GM12891 (cell line): ENCODE measurements around the gene TBC1D22A.

ENCODE experiments used
- POLR2A ChIP-seq: IDR thresholded peaks from 2 replicates; pipeline ENCODE4 v1.6.1; 2011; ENCODE audit warnings: low read depth, low read length, control low read depth
- SPI1 ChIP-seq: IDR thresholded peaks from 2 replicates; pipeline ENCODE4 v1.6.1; 2011; ENCODE audit warnings: low read depth, low read length, control low read depth
- TAF1 ChIP-seq: IDR thresholded peaks from 2 replicates; pipeline ENCODE4 v1.6.1; 2011; ENCODE audit warnings: low read depth, low read length, control low read depth

- no peak for TF ChIP-seq POLR2A
- no peak for TF ChIP-seq SPI1
- TF ChIP-seq TAF1 = no peak
Observed at GRCh38 chr22:46965555-46966494, 203.4 kb downstream of the TBC1D22A start.
